EH (cell line): ENCODE data around the gene CAMK2G.
A peak's percentile ranks its signal among the peaks of the same experiment; 100 is the strongest.

Experiments
- DNase-seq: peaks from one replicate; pipeline ENCODE4 v3.0.0-alpha.2; 2015; ENCODE audit warnings: low read depth

CAMK2G gene

DNA sequence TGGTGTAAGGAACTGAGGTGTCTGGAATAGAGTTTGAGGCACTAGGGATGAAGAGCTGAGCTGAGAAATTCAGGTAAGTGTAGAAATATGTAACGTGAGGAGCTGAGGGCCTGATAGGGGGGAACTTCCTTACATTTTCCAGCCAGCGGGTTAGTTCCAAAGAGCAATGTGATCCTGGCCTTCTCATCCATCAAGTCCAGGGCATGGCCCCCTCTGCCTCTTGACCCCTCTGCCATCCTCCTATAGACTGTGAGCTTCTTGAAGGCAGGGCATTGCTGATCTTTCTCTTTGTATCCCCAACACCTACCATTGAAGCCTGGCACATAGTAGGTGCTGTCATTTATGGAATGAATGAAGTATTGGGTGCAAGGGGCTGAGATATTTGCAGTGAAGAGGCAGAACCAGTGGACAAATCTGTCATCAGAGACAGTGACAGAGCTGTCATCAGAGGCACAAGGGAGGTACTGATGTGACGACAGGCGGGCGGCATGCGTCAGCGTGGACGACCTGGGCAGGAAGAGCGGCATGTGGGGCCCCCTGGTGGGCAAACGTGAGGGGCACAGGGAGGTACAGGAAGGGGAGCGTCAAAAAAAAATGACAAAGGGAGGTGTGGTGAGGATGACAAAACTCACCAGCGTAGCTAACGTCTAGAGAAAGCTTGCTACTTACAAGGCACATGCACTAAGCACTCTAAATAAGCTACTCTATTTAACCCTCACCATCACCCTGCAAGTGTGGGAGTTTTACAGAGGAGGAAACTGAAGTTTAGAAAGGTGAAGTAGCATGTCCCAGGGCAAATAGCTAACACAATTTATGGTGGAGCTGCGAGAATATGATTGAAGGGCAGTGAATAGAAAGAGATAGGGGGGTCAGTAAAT, 5.2 kb upstream of the CAMK2G start:
- peak; percentile 88 for DNase-seq

DNA sequence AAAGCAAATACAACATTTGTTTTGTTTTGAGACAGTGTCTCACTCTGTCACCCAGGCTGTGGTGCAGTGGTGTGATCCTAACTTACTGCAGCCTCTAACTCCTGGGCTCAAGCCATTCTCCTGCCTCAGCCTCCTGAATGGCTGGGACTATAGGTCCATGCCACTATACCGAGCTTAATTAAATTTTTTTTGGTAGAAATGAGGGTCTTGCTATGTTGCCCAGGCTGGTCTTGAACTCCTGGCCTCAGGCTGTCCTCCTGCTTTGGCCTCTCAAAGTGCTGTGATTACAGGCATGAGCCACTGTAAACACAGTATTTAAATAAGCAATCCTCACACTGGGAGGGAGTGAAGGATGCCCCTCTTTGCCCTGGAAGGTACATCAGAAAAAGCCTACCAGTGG, 4.0 kb upstream of the CAMK2G start:
- DNase-seq, result no peak

DNA sequence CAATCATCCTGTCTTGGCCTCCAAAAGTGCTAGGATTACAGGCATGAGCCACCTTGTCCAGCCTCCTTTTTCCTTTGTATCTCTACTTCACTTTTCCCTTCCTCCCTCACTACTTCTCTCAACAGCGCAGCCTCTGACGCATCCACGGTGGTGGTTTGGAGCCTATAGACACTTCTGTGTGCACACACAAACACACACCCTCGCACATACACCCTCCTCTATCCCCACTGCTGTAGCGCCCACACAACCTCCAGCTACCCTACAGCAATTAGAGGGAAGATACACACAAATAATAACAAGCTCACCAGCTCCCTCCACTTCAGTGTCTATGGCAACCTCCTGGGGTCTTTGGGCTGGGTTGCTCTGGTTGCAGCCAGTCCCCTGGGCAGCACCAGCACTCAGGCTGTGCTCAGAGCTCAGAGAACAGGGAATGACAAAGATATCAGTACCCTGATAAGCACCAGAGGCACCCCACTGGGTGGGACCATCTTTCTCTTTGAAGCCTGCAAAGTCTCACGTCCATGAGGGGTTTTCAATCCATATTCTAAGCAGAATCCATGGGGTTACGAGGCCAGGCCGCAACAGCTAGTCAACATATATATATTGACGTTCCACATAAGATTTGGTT, 3.3 kb upstream of the CAMK2G start:
- DNase-seq, result no peak

DNA sequence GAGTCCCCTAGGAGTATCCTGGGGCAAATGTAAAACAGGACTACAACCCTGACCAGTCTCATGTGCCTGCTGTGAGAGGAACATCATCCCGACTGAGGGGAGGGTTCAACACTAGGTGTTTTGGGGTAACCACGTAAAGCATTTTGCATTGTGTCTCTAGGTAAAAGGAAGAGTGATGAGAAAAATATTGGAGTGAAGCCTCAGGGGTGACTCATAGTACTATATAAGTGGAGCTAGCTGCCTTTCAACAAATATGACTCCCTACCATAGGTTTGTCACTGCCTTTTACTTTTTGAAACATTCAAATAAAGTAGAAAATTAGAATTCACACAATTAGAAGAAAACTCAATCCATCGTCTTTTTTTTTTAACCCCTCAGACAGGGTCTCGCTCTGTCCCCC, 2.6 kb upstream of the CAMK2G start:
- peak; percentile 63 for DNase-seq

DNA sequence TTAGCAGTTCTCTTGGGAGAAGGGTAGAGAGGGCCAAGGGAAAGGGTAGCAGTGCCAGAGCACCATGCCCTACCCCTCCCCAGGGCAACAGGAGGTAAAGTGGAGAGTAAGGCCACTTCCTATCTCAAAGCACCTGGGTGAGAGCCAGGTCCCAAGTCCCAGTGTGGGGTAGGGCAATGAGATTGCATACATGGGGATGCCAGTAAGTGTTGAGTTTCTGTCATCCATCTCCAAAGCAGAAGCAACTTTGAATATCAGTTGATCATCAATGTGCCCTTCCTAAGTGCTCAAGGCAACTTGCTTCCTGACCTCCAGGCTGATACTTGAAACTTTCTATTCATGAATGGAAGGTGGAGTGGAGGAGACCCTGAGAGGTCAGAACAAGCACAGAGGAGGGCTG, 2.2 kb upstream of the CAMK2G start:
- no peak for DNase-seq

DNA sequence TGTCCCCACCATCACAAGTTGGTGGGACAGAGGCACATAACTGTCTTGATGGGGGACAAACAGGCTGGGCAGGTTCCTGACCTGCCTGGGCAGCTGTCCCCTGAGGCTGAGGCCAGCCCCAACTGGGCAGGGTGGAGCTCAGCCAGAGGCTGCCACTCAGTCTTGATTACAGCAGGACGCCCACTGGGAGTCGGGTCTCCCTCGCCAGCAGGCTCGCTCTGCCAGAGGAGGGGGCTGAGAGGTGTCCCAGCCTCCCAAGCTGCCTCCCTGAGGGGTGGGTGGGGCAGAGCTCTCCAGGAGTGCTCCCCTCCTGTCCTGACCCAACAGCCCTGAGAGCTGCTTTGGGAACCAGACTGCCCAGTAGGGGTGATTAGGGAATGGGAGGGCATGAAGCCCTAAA, 1.8 kb upstream of the CAMK2G start:
- DNase-seq, result no peak

DNA sequence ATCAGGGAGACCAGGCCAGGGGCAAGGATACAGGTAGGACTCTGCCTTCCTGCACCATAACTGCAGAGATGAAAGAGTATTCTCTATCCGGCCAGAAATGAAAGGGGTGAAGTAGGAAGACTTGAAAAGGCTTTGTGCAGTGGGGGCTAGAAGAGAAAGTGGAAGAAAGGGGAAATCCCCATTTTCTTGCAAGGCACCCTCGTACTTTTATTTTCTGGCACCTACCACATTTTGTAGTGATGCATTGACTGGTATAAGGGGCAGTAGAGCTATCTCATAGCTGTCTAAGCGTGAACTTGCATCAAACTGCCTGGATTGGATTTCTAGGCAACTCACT, 752 bp upstream of the CAMK2G start:
- DNase-seq, result no peak

DNA sequence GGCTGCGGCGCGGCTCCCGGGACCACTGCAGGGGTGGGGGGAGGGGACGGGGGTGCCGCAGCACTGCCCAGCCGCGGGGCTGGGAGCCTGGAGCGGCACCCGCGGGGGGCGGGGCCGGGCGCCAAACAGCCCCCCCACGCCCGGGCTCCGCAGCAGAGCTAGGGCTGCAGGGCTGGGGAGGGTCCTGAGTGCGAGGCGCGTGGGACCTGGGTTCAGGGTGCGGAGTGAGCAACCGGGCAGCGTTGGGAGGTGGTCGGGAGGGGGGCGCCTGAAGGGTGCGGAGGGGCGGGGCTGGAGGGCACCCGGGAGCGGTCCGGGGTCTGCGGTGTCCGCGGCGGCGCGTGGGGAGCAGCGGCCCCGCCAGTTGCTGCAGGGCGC, 528 bp downstream of the CAMK2G start:
- no peak for DNase-seq

DNA sequence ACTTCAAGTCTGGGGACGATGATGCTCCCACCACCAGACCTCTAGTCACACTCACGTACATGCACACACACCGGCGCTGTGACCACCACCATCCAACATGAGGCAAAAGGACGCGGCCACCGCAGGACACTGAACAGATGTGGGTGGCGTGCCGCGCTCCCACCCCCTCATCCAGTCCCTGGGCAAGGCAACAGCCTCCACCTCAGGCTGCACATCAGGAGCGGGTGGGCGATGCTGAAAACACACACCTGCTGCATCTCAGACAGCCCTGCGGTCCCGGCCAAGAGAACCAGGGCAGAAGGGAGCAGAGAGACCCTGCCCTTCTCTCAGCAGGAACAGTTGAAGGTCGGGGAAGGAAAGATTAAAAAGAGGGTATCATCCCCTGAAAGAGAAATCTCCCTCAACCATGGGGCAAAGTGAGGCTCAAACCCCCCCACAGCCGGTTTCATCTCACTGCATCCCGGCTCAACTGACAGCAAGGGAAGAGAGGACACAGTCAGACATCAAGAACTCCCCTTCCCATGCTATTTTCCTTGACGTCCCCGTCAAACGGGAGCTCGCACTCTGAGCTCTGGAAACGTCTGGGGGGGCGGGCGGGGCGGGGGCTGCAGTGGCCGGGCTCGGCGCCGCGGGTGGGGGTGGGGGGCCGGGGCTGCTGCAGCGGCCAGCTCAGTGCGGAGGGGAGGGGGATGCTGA, 1.1 kb downstream of the CAMK2G start:
- DNase-seq, result no peak

DNA sequence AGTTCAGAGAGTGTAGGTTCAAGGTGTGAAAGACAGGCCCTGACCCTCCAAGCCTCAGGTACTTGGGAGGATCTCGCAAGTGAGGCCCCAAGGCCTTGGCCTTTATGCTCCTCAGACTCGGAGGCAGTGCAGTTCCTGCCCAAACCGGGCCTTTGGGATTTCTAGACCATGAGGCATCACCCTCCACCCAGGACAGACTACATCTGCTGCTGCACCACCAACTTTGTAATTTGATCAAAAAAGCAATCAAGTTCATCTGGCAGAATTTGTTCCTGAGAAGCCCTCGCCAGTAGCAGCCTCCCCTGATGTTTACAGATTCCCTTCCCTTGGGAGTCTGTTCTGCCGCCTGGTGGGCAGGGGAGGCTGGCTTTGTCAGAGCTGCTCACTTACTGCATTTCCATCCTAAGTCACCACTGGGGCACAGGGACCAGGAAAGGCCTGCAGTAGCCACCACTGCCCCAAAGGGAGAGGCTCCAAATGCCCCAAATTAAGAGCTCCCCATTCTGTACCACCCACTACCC, 2.1 kb downstream of the CAMK2G start:
- DNase-seq, result peak; percentile 50

DNA sequence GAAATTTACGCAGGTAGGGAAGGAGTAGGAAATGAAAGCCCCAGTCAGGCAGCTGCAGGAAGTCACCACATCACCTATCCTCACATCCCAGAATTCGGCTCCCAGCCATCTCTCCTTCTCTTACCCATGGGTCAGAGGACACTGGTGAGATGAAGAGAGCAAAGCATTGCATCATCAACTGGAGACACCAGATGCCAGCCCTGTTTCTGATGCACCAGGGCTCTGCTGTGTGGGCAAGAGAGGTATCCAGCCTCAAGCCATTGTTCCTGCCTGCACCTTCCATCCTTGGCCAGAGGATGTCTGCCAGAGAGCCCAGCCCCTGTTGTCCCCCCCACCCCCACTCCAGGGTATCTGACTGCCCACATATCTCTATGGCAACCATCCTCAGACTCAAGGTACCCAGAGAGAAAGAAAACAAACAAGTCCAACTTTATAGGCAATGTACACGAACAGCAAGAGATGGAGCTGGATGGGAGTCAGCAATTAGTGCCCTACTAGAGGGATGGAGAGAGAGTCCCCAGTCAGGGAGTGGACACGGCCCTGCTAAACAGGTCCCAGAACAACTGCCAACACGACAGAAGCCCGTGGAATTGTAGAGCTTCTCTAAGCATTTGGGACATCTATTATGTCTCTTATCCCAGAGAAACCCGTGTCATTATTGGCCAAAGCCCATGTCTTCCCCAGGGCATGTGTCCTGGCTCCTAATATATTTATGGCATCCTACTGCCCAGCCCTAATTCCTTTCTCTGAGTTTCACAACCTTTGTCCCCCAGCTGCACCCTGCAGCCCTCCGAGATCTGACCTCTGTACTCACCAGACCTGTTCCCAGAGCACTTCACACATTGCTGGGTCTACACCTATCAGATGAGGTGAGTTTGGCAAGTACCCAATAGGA, 2.8 kb downstream of the CAMK2G start:
- DNase-seq, result peak; percentile 36

DNA sequence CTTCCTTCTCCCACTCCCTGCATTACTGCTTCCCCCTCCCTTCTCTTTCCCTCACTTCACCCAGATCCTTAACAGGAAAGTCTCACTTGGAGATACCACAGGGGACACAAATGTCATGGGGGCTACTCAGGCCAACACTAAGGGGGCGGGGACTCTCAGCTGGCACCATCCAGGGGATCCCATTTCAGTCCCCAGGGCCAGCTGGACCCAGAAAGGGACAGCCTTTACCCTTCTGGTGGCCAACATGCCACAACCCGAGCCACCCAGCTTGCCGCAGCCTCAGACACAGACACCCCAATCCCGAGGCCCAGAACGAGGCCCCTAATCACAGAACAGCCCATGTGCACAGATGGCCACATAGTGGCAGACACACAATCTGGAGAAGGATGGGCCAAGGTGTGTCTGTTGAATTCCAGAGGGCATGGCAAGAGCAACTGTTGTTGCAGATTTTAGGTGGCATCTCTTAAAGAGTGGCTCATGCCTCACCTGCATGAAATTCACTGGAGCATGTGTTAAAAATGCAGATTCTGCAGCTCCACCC, 5.6 kb downstream of the CAMK2G start:
- no peak for DNase-seq

DNA sequence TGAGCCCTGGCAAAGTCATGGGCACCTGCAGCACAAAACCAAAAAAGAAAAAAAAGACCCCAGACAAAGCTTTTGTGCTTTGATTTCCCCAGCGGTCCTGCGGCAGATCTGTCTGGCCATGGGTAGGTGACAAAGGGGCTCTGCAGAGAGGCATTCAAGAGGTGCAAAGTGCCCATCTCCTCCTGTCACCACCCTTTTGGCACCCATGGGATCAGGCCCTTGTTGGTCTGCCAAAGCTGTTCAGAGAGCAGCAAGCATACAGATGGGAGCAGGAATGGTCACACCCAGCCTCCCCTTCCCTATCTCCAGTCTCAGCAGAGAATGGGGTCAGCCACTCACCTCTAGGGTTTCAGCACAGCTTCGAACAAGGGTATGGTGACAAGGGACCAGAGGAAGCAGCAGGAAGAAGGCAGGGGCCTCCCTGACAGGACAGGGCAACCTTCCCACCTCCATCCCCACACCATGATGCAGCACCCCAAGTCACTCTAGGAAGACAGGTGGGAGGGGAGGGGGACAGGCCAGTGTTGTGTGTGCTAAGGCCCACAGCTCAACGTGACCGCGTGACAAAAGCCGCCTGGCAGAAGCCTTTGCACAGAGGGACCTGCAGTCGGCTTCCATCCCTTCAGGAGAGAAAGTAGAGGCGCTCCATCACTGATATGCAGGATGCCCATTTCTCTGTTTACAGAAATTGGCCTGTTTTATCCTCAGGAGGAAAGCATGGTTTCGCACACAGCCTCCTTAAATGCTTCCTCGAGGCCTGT, 6.3 kb downstream of the CAMK2G start:
- DNase-seq, result no peak

DNA sequence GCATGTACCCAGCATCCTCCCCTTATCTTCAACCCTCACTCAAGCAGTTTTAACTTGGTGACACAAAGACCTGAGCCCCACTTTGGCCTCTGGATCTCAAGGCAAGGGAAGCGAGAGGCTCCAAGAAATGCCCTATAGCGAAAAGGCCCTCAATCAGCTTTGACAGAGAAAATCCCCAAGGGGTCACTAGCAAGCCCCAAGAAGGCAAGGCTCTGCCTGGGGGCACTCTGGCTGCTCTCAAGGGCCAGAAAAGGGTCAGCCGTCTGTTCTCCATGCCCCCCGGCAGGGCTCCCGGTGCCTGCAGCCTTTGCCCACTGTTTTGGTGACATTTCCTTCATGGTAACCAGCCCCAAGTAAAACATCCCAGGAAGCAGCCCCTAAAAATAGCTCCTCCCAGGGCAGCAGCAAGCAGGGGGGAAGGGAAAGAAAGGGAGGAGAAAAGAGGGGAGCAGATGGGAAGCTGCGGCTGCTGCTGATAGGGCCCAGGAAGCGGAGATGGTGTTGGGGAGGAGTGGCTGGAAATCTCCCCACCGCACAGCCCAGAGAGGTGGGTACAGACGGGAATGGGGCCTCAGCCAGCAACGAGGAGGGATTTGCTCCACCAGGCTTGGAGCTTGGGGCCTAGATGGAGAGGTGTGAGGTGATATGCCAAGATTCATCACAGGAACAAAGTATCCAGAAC, 7.1 kb downstream of the CAMK2G start:
- DNase-seq, result peak; percentile 28

DNA sequence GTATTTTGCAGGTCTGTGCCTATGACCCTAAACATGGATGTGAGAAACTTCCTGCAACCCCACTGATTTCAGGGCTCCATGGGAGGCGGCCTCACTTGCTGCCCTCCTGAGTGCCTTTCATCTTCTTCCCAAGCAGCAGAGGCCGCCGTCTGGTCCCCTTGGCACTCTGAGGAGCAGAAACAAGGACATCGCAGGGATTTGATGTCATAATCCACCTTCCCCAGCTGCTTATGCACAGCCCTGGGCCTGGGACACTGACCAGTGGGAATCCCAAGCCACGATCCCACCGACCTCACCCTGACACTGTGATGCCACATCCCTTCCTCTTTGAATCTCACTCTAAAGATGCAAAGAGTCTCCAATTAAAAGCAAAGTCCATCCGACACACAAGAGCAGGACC, 7.7 kb downstream of the CAMK2G start:
- DNase-seq, result no peak

DNA sequence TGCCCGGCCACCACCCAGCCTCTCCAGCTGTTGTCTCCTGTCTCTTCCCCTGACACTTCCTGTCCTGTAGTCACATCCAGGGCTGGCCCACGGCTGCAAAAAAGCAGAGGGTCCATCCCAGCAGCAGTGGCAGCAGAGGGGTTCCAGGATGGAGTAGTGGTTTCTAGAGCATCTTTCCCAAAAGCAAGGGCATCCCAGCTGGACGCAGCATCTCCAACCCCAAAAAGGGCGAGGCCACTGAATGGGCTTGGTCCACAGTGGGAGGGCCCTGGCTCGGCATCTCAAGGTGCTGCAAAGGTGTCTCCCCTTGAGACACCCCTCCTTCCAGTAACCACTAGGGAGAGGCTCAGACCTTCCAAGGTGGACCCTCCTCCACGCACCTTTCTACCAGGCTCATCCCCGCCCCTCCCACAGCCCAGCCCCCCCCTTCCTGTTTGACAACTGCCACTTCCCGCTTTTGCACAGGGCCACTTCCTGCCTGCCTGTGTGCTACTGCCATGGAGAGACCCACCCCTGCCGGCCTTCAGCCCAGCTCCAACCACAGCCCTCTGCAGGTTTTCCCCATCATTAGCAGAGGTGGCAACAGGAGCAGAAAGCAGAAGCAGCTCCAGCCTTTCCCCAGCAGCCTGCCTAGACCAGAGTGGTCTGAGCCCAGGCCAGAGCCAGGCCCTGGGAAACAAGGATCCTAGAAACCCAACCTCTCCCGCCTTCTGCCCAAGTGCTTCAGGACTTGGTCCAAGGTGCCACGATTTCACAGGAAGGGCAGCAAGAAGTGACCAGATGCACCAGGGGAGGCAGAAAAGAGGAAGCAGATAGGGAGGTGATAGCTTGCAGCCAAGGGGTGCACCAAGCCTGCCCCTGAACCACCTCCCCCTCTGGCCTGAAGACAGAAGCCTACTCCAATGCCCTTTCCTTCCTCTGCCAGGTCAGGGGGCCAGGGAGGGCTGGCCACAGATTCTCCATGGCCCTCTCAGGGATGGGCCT, 8.6 kb downstream of the CAMK2G start:
- no peak for DNase-seq

DNA sequence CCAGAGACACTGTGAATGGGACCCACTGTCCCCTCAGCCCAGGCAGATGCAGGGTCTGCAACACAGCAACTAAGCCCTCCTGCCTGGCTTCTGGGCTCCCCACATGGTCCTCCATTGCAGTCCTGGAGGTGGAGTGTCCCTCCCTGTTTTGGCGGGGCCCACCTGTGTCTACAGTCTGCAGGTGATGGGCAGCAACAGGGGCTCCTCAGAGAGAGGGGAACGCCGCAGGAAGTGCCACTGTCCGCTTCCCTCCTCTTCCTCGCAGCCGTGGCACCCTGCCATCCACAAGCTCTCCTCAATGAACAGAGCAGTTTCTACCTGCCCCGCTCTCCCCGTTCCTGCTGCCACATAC, 9.3 kb downstream of the CAMK2G start:
- DNase-seq, result no peak

DNA sequence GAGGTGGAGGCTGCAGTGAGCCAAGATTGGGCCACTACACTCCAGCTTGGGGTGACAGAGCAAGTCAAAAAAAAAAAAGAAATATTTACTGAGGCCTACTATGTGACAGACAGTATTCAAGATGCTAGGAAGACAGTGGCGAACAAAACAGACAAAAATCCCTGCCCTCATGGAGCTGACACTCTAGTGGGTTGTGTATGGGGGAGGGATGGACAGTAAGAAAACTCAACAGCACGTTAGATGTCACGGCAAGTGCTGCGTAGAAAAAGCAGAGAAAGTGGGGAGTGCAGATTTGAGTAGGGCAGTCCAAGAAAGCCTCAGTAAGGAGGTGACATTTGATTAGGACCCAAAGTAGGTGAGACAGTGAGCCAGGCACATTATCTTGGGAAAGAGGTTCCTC, 10.1 kb downstream of the CAMK2G start:
- no peak for DNase-seq
